ENCODE results near the gene HIVEP3. TPM values are rescaled to one million over a fixed set of nuclear protein-coding genes. Genes with fewer than 3 reads are reported as not detected.

Gene HIVEP3
- polyA plus RNA-seq, 4 donors: 0.67 to 3.8 (median 1.8) TPM

GRCh38 chr1:41691424-41691823, 227.3 kb downstream of the HIVEP3 start:
- Histone ChIP-seq H3K27me3 (ENCODE audit: control insufficient read depth in 3 of 3, insufficient read depth in 3 of 3, low read length in 3 of 3) (no peaks in the 10 kb centered on the region), H3K36me3 (ENCODE audit: control insufficient read depth in 3 of 3, insufficient read depth in 2 of 3, low read depth in 1 of 3, low read length in 3 of 3) (no peaks in the 10 kb centered on the region), H3K27ac (ENCODE audit: low read depth in 1 of 3, low read length in 2 of 3) (no peak overlapping the region), H3K4me1 (ENCODE audit: control insufficient read depth in 3 of 3, insufficient read depth in 2 of 3, low read depth in 1 of 3, low read length in 2 of 3) (no peaks in the 10 kb centered on the region), H3K9me3 (ENCODE audit: control insufficient read depth in 2 of 2, insufficient read depth in 1 of 2, low read depth in 1 of 2, low read length in 1 of 2) (no peaks in the 10 kb centered on the region), H3K4me3 (ENCODE audit: low read depth in 1 of 3, low read length in 3 of 3) (no peak overlapping the region)
- 60 to 81% (median 66%) methylated on average over 2 of the region's 2 CpGs for WGBS, 3 donors
- DNase-seq (no peak), FAIRE-seq (no peak)

DNA sequence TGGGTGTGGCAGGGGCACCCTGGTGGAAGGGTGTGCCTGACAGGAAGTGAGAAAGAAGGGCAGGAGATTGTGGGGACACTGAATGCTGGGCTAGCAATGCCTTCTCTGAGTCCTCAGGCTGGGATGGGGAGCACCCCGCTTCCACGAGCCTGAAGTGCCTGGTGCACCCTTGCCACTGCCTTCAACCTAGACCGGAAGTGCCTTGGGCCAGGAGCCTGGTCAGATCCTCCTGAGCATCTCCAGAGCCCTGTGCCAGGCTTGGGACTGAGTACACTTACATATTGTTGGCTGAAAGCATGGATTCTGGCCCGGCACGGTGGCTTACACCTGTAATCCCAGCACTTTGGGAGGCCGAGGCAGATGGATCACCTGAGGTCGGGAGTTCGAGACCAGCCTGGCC, 228.4 kb downstream of the HIVEP3 start:
- FAIRE-seq: no peak
- WGBS, 3 donors: 89 to 95% (median 95%) methylated on average over 8 of the region's 8 CpGs
- H3K9me3 ChIP-seq (ENCODE audit: control insufficient read depth in 2 of 2, insufficient read depth in 1 of 2, low read depth in 1 of 2, low read length in 1 of 2): no peaks in the 10 kb centered on the region
- H3K27ac ChIP-seq (ENCODE audit: low read depth in 1 of 3, low read length in 2 of 3): no peak overlapping the region
- H3K4me1 ChIP-seq (ENCODE audit: control insufficient read depth in 3 of 3, insufficient read depth in 2 of 3, low read depth in 1 of 3, low read length in 2 of 3): no peaks in the 10 kb centered on the region
- no peak for DNase-seq
- no peaks in the 10 kb centered on the region for H3K27me3 ChIP-seq (ENCODE audit: control insufficient read depth in 3 of 3, insufficient read depth in 3 of 3, low read length in 3 of 3)
- no peak overlapping the region for H3K4me3 ChIP-seq (ENCODE audit: low read depth in 1 of 3, low read length in 3 of 3)
- no peaks in the 10 kb centered on the region for H3K36me3 ChIP-seq (ENCODE audit: control insufficient read depth in 3 of 3, insufficient read depth in 2 of 3, low read depth in 1 of 3, low read length in 3 of 3)

DNA sequence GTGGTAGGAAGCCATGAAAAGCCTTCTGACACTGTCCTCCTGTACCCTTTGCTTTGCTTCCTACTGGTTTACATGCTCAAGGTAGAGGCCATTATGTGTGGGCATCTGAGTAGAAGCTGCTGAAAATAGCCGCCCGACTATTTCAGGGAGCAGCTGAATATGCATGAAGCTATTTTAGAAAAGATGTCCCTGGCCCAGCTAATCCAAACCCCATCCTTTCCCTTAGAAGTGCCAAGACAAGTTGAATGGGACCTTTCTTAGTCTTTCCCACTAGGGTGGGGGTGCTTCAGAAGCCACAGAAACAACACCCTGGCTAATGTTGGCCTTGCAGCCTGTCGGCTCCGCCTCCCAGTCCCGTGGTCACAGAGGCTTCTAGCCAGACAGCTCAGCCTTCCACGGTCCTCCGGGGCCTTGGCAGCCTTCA, 229.2 kb downstream of the HIVEP3 start:
- FAIRE-seq (no peak), DNase-seq (no peak)
- Histone ChIP-seq H3K27ac (ENCODE audit: low read depth in 1 of 3, low read length in 2 of 3) (no peak overlapping the region), H3K27me3 (ENCODE audit: control insufficient read depth in 3 of 3, insufficient read depth in 3 of 3, low read length in 3 of 3) (no peaks in the 10 kb centered on the region), H3K9me3 (ENCODE audit: control insufficient read depth in 2 of 2, insufficient read depth in 1 of 2, low read depth in 1 of 2, low read length in 1 of 2) (no peaks in the 10 kb centered on the region), H3K4me1 (ENCODE audit: control insufficient read depth in 3 of 3, insufficient read depth in 2 of 3, low read depth in 1 of 3, low read length in 2 of 3) (no peaks in the 10 kb centered on the region), H3K36me3 (ENCODE audit: control insufficient read depth in 3 of 3, insufficient read depth in 2 of 3, low read depth in 1 of 3, low read length in 3 of 3) (no peaks in the 10 kb centered on the region), H3K4me3 (ENCODE audit: low read depth in 1 of 3, low read length in 3 of 3) (no peak overlapping the region)
- 60 to 67% (median 65%) methylated on average over 7 of the region's 7 CpGs for WGBS, 3 donors

- 86 to 88% (median 86%) methylated on average over 10 of the region's 10 CpGs for WGBS, 3 donors
- FAIRE-seq (no peak), DNase-seq (no peak)
- Histone ChIP-seq H3K4me3 (ENCODE audit: low read depth in 1 of 3, low read length in 3 of 3) (no peak overlapping the region), H3K9me3 (ENCODE audit: control insufficient read depth in 2 of 2, insufficient read depth in 1 of 2, low read depth in 1 of 2, low read length in 1 of 2) (no peaks in the 10 kb centered on the region), H3K4me1 (ENCODE audit: control insufficient read depth in 3 of 3, insufficient read depth in 2 of 3, low read depth in 1 of 3, low read length in 2 of 3) (no peaks in the 10 kb centered on the region), H3K27me3 (ENCODE audit: control insufficient read depth in 3 of 3, insufficient read depth in 3 of 3, low read length in 3 of 3) (no peaks in the 10 kb centered on the region), H3K27ac (ENCODE audit: low read depth in 1 of 3, low read length in 2 of 3) (no peak overlapping the region), H3K36me3 (ENCODE audit: control insufficient read depth in 3 of 3, insufficient read depth in 2 of 3, low read depth in 1 of 3, low read length in 3 of 3) (no peaks in the 10 kb centered on the region)
Observed at GRCh38 chr1:41689139-41689538, 229.6 kb downstream of the HIVEP3 start.

- 85 to 95% (median 92%) methylated on average over 1 of the region's 1 CpG for WGBS, 3 donors
- peaks cover 0 to 5% (median 0%) of the 10 kb centered on the region in 3 donors for H3K4me1 ChIP-seq (ENCODE audit: control insufficient read depth in 3 of 3, insufficient read depth in 2 of 3, low read depth in 1 of 3, low read length in 2 of 3)
- H3K4me3 ChIP-seq (ENCODE audit: low read depth in 1 of 3, low read length in 3 of 3): no peak overlapping the region
- no peaks in the 10 kb centered on the region for H3K9me3 ChIP-seq (ENCODE audit: control insufficient read depth in 2 of 2, insufficient read depth in 1 of 2, low read depth in 1 of 2, low read length in 1 of 2)
- H3K36me3 ChIP-seq (ENCODE audit: control insufficient read depth in 3 of 3, insufficient read depth in 2 of 3, low read depth in 1 of 3, low read length in 3 of 3): no peaks in the 10 kb centered on the region
- H3K27ac ChIP-seq (ENCODE audit: low read depth in 1 of 3, low read length in 2 of 3): no peak overlapping the region
- no peak for DNase-seq
- H3K27me3 ChIP-seq (ENCODE audit: control insufficient read depth in 3 of 3, insufficient read depth in 3 of 3, low read length in 3 of 3): no peaks in the 10 kb centered on the region
- no peak for FAIRE-seq
Observed at GRCh38 chr1:41687007-41687406, 231.7 kb downstream of the HIVEP3 start.

DNA sequence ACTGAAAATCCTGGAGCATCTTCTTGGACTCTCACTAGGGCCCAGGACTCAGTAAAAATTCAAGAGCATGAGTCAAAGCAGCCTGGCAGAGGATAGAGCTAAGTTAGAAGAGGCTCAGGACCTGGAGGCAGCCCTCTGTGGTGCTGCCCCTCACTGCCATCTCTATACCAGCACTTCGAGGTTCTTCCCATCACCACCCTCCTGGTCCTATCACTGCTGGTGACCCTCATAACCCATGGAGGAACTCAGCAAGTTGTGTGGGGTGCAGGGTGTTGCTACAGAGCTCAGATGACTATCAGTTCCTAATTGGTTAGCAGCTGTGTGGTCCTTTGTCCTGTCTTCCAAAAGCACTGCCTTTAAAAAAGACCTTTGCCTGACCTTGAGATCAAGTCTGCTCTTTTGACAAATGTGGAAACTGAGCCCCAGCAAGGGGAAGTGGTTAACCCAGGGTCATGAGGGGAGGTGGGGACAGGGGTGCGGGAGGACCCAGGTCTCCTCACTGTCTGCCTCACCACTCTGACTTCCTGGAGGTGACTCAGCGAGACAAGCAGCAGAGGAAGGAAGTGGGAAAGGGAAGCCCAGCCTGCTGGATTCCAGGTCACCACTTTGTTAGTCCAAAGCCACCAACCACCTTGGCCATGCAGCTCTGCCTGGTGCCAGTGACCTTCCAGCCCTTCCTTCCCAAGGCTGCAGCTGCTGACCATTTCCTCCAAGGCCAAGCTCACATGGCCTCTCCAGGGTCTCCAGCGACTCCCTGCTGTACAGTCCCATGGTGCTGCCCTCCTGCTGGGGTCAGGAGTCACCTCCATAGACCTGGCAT, 234.8 kb downstream of the HIVEP3 start:
- H3K4me3 ChIP-seq (ENCODE audit: low read depth in 1 of 3, low read length in 3 of 3): no peak overlapping the region
- FAIRE-seq (no peak), DNase-seq (peak in 1 of 2 donors; percentile 42)
- WGBS, 3 donors: 59 to 70% (median 59%) methylated on average over 4 of the region's 4 CpGs
- H3K27me3 ChIP-seq (ENCODE audit: control insufficient read depth in 3 of 3, insufficient read depth in 3 of 3, low read length in 3 of 3): no peaks in the 10 kb centered on the region
- no peaks in the 10 kb centered on the region for H3K9me3 ChIP-seq (ENCODE audit: control insufficient read depth in 2 of 2, insufficient read depth in 1 of 2, low read depth in 1 of 2, low read length in 1 of 2)
- H3K27ac ChIP-seq (ENCODE audit: low read depth in 1 of 3, low read length in 2 of 3): peak overlapping the region in 1 of 3 donors; percentile 6
- no peaks in the 10 kb centered on the region for H3K36me3 ChIP-seq (ENCODE audit: control insufficient read depth in 3 of 3, insufficient read depth in 2 of 3, low read depth in 1 of 3, low read length in 3 of 3)
- H3K4me1 ChIP-seq (ENCODE audit: control insufficient read depth in 3 of 3, insufficient read depth in 2 of 3, low read depth in 1 of 3, low read length in 2 of 3): peaks cover 0 to 5% (median 0%) of the 10 kb centered on the region in 3 donors

DNA sequence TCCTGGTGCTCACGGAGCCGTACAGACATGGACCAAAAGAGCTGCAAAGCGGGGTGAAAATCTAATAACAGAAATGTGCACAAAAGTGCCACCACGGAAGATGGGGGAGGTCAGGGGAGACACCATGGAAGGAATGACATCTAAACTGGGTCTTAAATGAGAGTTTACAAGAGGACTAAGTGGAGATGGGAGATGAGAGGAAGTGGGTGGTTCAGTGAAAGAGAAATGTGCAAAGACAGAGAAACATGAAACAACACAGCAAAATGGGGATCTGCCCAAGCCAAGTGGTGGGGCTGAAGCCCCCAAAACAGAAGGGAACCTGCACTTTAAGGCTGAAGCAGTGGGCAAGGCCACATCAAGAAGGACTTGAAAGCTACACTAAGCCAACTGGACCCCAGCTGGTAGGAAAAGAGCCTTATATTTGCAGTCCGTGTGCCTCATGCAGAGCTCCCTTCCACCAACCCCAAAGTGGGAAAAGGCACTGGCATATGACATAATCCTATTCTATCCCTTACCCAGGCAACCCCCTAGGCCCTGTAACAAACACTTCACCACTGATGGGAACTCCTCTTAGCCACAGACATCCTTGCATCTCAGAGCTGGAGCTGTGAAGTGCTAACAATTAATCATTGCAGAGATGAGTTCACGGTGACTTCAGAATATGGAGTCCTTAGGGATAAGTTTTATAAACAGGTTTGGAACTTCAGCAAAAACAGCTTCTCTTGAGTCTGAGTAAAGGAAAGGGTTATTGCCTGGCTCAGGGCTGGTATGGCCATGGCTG, 235.7 kb downstream of the HIVEP3 start:
- H3K4me3 ChIP-seq (ENCODE audit: low read depth in 1 of 3, low read length in 3 of 3): no peak overlapping the region
- WGBS, 3 donors: 78 to 85% (median 83%) methylated on average over 6 of the region's 6 CpGs
- no peak overlapping the region for H3K27ac ChIP-seq (ENCODE audit: low read depth in 1 of 3, low read length in 2 of 3)
- FAIRE-seq: no peak
- peaks cover 0 to 5% (median 0%) of the 10 kb centered on the region in 3 donors for H3K4me1 ChIP-seq (ENCODE audit: control insufficient read depth in 3 of 3, insufficient read depth in 2 of 3, low read depth in 1 of 3, low read length in 2 of 3)
- H3K27me3 ChIP-seq (ENCODE audit: control insufficient read depth in 3 of 3, insufficient read depth in 3 of 3, low read length in 3 of 3): no peaks in the 10 kb centered on the region
- no peaks in the 10 kb centered on the region for H3K36me3 ChIP-seq (ENCODE audit: control insufficient read depth in 3 of 3, insufficient read depth in 2 of 3, low read depth in 1 of 3, low read length in 3 of 3)
- H3K9me3 ChIP-seq (ENCODE audit: control insufficient read depth in 2 of 2, insufficient read depth in 1 of 2, low read depth in 1 of 2, low read length in 1 of 2): no peaks in the 10 kb centered on the region
- no peak for DNase-seq

DNA sequence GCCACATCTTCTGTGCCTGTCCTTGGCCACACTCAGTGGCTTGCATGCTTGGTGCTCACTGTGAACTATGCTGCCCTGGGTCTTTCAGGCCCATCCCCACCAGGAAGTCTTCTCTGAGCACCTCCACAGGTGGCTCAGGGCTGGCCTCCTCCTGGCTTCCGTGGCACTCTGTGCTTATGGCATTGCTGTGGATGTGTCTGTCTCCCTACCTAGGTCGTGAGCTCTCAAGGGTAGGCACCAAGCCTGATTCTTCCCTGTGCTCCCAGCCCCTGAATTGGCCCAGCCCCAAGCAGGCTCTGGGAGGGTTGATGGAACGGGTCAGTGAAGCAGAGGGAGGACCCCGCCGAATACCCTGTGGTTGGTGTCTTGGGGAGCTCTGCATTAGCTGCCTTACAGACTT, 236.6 kb downstream of the HIVEP3 start:
- H3K36me3 ChIP-seq (ENCODE audit: control insufficient read depth in 3 of 3, insufficient read depth in 2 of 3, low read depth in 1 of 3, low read length in 3 of 3): no peaks in the 10 kb centered on the region
- H3K4me1 ChIP-seq (ENCODE audit: control insufficient read depth in 3 of 3, insufficient read depth in 2 of 3, low read depth in 1 of 3, low read length in 2 of 3): peaks cover 0 to 5% (median 0%) of the 10 kb centered on the region in 3 donors

More for the DNA sequence above, 236.6 kb downstream of the HIVEP3 start:
- no peak for FAIRE-seq
- no peaks in the 10 kb centered on the region for H3K27me3 ChIP-seq (ENCODE audit: control insufficient read depth in 3 of 3, insufficient read depth in 3 of 3, low read length in 3 of 3)
- H3K9me3 ChIP-seq (ENCODE audit: control insufficient read depth in 2 of 2, insufficient read depth in 1 of 2, low read depth in 1 of 2, low read length in 1 of 2): no peaks in the 10 kb centered on the region
- no peak overlapping the region for H3K4me3 ChIP-seq (ENCODE audit: low read depth in 1 of 3, low read length in 3 of 3)
- DNase-seq: no peak
- WGBS, 3 donors: 80 to 92% (median 83%) methylated on average over 5 of the region's 5 CpGs
- no peak overlapping the region for H3K27ac ChIP-seq (ENCODE audit: low read depth in 1 of 3, low read length in 2 of 3)

All from small intestine (tissue), 7 donors.